Central memory CD4-positive, alpha-beta T cell (primary cell): Measurements from ENCODE around the gene MEGF11.

ENCODE experiments used
- DNase-seq: peaks from one replicate; pipeline ENCODE4 v3.0.0; 2022

MEGF11 gene

DNA sequence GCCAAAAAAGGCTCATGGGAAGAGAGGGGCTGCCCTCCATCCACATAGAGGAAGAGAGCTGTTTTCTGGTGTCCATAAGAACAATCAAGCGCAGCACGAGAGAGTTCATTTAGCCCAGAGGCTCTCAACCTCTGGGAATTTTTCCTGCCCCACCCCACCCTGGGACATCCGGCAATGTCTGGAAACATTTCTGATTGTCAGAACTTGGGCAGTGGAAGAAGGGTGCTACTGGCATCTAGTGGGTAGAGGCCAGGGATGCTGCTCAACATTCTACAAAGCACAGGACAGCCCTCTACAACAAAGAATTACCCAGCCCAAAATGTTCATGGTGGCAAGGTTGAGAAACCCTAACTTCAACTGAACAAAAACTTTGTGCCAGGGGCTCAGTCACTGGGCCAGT, 291.4 kb downstream of the MEGF11 start:
- no peak for DNase-seq

DNA sequence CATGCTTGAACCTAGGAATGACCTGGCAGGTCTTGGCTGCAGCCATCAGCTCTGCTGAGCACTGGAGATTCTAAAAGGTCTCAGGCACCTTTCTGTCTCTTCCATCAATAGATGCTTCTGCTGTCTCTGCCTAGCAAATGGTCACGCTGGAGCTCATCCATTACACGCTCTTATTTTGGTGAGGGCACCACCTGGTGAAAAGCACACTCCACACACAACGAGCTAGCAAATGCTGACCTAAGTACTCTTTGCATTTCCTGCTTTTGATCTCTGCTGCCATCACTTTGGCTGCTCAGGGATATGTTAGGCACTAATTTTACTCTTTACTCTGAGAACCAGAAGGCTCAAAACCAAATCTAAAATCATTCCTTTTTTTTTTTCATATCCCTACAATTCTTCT, 293.0 kb downstream of the MEGF11 start:
- no peak for DNase-seq

GRCh38 chr15:65958835-65959234, 294.7 kb downstream of the MEGF11 start:
- no peak for DNase-seq

DNA sequence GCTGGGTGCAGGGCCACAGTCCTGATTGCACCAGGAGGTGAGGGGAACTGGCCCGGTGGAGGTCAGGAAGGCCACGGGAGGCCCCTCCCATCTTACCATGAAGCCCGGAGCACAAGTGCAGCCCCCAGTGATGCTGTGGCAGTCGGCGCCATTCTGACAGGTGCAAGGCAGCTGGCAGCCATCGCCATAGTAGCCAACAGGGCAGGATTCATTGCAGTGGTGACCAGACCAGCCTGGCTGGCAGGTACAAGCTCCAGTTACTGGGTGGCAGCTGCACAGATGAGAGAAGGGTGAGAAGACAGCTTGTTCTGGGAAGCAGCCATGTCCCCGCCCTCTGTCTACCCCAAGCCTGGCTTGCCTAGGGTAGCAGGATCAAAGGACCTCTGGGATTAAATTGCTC, 296.1 kb downstream of the MEGF11 start:
- DNase-seq = no peak

- DNase-seq = no peak
Measured at GRCh38 chr15:65956899-65957298, 296.7 kb downstream of the MEGF11 start.

DNA sequence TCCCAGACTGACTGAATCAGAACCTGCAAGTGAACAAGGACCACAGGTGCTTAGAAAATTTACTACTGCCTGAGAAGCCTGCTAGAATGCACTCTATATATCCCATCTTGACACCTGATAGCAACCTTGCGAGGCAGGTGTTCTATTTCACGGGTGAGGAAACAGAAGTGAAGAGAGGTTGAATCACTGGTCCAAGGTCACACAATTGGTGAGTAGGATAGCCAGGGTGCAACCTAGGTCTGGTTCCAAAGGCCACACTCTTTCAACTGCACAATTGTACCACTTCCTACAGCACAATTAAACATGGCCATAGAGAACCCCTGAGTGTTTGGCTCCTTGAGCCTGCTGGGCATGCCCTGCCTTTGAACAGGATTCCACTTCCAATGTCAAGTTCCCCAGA, 297.2 kb downstream of the MEGF11 start:
- DNase-seq = no peak

- DNase-seq = no peak
Measured at GRCh38 chr15:65954289-65954741, 299.2 kb downstream of the MEGF11 start.

- no peak for DNase-seq
Measured at GRCh38 chr15:65953622-65954021, 299.9 kb downstream of the MEGF11 start.

GRCh38 chr15:65952391-65953053, 301.0 kb downstream of the MEGF11 start:
- DNase-seq = no peak

DNA sequence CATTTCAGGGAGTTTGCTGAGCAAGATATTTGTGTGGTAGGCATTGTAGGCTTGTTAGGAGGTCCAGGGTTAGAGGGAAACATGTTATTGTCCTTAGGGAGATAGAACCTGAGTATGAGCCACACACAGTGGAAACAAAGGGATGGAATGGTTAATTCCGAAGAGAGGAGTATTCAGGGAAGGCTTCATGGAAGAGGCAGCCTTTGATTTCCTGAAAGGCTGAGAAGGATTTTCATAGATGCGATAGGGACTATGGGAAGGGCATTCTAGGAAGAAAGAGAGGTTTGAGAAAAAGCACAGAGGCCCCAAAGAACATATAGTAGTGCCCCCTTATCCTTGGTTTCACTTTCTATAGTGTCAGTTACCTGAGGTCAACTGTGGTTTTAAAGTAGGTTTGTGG, 302.5 kb downstream of the MEGF11 start:
- DNase-seq = no peak

DNA sequence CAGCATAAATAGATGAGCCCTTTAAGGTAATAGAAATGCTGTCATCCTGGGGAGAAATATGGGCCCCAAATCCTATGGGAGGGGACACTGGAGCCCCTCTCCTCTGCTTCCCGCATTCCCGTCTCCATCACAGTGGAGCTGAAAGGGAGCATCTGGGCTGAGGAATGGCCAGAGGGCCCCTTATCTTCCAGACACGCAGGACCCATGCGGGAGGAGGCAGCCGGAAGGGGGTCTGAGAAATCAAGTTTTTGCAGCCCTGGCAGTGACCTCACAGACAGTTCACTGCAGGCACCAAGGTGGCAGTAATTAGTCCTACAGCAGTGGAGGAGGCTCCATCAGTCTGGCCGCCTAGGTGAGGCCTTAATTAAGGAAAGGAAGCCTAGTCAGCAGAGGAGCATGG, 304.1 kb downstream of the MEGF11 start:
- no peak for DNase-seq

- no peak for DNase-seq
Measured at GRCh38 chr15:65949011-65949410, 304.5 kb downstream of the MEGF11 start.

- DNase-seq = no peak
Measured at GRCh38 chr15:65948383-65948782, 305.2 kb downstream of the MEGF11 start.

- DNase-seq = no peak
Measured at GRCh38 chr15:65947041-65947440, 306.5 kb downstream of the MEGF11 start.

DNA sequence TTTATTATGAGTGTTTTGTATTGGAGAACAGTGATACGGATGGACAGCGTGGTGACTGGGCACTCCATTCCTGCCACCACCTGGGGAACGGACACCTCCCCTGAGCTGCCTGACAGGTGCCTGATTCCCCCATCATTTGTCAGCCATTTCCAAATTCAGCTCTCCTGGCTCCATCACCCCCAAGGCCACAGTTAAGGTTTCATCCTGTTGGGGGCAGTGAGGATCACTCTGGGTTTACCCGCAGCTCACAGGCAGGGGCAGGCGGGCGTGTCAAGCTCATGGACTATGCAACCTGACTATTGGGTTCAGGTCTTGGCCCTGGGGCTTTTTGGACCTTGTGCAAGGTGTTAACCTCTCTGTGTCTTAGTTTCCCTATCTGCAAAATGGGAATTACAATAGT, 307.9 kb downstream of the MEGF11 start:
- no peak for DNase-seq

DNA sequence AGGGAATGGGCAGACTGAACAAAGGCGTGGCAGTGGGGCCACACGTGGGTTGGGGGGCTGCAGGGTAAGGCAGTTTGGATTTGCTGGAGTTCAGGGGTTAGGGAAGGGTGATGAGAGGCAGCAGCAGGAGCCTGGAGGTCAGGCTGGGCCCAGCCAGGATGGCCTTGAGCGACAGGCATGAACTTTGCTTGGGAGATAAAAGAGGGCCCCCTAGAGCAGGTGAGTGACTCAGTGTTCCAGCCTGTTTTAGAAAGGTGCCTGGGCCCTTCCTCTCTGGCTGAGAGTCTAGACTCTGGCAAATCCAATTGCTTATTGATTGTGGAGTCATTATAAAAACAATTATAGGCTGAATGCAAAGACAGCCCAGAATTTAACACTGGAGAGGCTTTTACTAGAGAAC, 309.1 kb downstream of the MEGF11 start:
- no peak for DNase-seq

GRCh38 chr15:65942436-65942835, 311.1 kb downstream of the MEGF11 start:
- peak; percentile 4 for DNase-seq

- no peak for DNase-seq
Measured at GRCh38 chr15:65940618-65940909, 313.0 kb downstream of the MEGF11 start.

- no peak for DNase-seq
Measured at GRCh38 chr15:65939901-65940617, 313.5 kb downstream of the MEGF11 start.

DNA sequence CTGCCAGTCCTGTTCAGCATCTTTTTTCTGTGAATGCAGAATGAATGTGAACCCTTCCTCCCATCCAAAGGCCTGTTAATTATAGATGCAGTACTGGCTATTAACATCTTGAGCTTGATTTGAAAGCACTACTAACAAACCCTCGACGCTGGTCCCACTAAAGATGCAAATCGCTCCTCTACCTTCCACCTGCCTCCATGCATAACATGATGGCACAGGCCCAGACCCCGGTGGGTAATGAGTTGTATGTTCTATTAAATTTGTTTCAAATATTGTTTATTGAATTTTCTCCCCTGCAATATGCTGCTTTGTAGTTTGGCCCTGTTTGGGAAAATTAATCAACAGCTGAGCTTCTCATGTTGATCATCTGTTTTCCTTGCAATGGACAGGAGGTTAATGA, 314.9 kb downstream of the MEGF11 start:
- DNase-seq = no peak

DNA sequence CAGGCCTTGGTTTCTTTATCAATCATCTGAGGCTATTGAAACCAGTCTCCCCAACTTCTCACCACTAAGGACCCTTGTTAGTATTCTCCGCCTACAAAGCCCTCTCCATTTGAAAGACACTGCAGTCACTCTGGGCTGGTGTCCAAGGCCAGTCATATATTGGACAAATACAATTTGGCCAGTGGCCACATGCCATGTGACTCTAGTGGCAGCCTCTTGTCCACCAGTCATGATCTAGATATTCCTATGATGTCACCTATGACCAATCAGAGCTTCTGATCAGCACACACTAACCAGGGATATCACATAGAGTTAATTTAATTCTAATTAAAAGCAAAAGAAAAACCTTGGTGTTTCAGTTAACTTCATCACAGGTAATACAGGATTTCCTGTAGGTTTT, 316.1 kb downstream of the MEGF11 start:
- no peak for DNase-seq

- no peak for DNase-seq
Measured at GRCh38 chr15:65937054-65937453, 316.5 kb downstream of the MEGF11 start.

DNA sequence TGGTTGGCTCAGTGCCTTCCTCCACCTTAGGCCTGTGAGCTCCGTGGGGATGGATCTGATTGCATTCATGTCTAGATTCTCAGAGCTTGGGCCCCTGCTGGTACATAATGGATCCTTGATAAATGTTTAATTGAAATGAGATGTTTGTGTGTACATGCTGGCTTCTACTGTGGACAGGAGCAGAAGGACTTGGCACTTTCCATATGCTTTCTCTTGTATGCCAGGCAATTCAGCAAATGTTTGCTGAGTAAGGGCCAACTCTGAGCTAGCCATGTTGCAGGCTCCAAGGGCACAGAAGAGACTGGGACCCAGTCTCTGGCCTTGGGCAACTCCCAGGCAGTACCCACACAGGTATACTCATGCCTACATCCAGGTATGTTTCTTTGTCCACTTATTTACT, 317.3 kb downstream of the MEGF11 start:
- no peak for DNase-seq

GRCh38 chr15:65935391-65935790, 318.2 kb downstream of the MEGF11 start:
- DNase-seq = no peak

DNA sequence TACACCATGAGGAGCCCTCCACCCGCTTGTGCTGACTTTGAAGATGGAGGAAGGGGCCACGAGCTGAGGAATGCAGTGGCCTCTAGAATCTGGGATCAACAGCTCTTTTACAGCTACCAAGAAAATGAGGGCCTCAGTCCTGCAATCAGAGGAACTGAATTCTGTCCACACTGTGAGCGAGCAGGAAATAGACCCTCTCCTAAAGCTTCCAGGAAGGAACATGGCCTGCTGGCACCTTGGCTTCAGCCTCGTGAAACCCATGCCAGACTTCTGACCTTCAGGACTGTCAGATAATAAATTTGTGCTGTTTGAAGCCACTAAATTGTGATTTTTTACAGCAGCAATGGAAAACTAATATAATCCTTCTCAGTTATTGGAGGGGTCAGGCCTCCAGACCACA, 322.3 kb downstream of the MEGF11 start:
- DNase-seq = no peak
